Measurements from ENCODE around the gene TBL3. TPM values are rescaled to one million over a fixed set of nuclear protein-coding genes. Genes with fewer than 3 reads are reported as not detected.
A peak's percentile ranks its signal among the peaks of the same experiment; 100 is the strongest.
"Not testable (repeated sequence)": the region's sequence is repeated elsewhere in the genome, so short reads cannot be mapped to it uniquely, and the experiment has no call there.

Gene TBL3
- total and polyA plus RNA-seq, 2 donors (not counting 1 experiment from before 2014, with no cell fraction given), result 31.9 to 52.2 TPM

- no peaks in the 10 kb centered on the region for H3K27me3 Mint-ChIP-seq
- no peak overlapping the region for H3K27ac Mint-ChIP-seq
- intact Hi-C loops (cut with micrococcal nuclease), result no loop called here
- CTCF ChIA-PET, result no interaction called here
- Histone ChIP-seq H4K20me1 (ENCODE audit: control insufficient read depth, insufficient read depth, low read length, poor library complexity, severe bottlenecking) (no peaks in the 10 kb centered on the region), H3K27me3 (replicated peaks in 1 of 4; ENCODE audit: control extremely low read depth in 1 of 4, control insufficient read depth in 3 of 4, insufficient read depth in 4 of 4, low read length in 3 of 4) (no peaks in the 10 kb centered on the region), H3K9ac (ENCODE audit: low read length) (no peak overlapping the region), H3K79me2 (ENCODE audit: control insufficient read depth, insufficient read depth, low read length) (no peaks in the 10 kb centered on the region), H2AFZ (ENCODE audit: insufficient read depth, low read depth, low read length, poor library complexity, severe bottlenecking) (no peak overlapping the region), H3K4me1 (ENCODE audit: control insufficient read depth in 2 of 2, insufficient read depth in 2 of 2, low read length in 2 of 2) (peaks cover 11 to 13% of the 10 kb centered on the region in 2 donors), H3K9me3 (ENCODE audit: control extremely low read depth in 1 of 3, control insufficient read depth in 2 of 3, insufficient read depth in 1 of 3, low read length in 2 of 3) (no peaks in the 10 kb centered on the region), H3K27ac (ENCODE audit: low read length in 2 of 2) (no peak overlapping the region), H3K4me2 (replicated peaks; ENCODE audit: low read depth, low read length, poor library complexity, severe bottlenecking) (no peak overlapping the region), H3K4me3 (ENCODE audit: control extremely low read depth in 1 of 5, extremely low read depth in 1 of 5, insufficient read depth in 1 of 5, low read depth in 2 of 5, low read length in 4 of 5) (peak overlapping the region in 1 of 5 experiments; percentile 3), H3K36me3 (replicated peaks in 1 of 2; ENCODE audit: control extremely low read depth in 1 of 2, control insufficient read depth in 1 of 2, extremely low read depth in 1 of 2, insufficient read depth in 2 of 2, low read length in 1 of 2) (peaks cover 0 to 12% of the 10 kb centered on the region in 2 experiments)
- no peak for DNase-seq
- TF ChIP-seq EZH2 (IDR thresholded peaks at IDR 0.05; ENCODE audit: borderline replicate concordance, insufficient read depth, low read depth, low read length, poor library complexity, severe bottlenecking), result no peak
- TF ChIP-seq, protein P1, sequence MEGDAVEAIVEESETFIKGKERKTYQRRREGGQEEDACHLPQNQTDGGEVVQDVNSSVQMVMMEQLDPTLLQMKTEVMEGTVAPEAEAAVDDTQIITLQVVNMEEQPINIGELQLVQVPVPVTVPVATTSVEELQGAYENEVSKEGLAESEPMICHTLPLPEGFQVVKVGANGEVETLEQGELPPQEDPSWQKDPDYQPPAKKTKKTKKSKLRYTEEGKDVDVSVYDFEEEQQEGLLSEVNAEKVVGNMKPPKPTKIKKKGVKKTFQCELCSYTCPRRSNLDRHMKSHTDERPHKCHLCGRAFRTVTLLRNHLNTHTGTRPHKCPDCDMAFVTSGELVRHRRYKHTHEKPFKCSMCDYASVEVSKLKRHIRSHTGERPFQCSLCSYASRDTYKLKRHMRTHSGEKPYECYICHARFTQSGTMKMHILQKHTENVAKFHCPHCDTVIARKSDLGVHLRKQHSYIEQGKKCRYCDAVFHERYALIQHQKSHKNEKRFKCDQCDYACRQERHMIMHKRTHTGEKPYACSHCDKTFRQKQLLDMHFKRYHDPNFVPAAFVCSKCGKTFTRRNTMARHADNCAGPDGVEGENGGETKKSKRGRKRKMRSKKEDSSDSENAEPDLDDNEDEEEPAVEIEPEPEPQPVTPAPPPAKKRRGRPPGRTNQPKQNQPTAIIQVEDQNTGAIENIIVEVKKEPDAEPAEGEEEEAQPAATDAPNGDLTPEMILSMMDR (IDR thresholded peaks at IDR 0.05), result no peak
- no peak overlapping the region for H3K4me3 Mint-ChIP-seq
- 96% methylated on average over 9 of the region's 10 CpGs for WGBS (ENCODE audit: insufficient coverage)
- ATAC-seq (ENCODE audit: low read depth), result no peak
- POLR2A ChIA-PET, result no interaction called here
- H3K4me1 Mint-ChIP-seq, result peaks cover 17% of the 10 kb centered on the region
- H3K9me3 Mint-ChIP-seq (ENCODE audit: insufficient read depth), result no peaks in the 10 kb centered on the region
Observed at GRCh38 chr16:1938316-1938715, 33.5 kb upstream of the TBL3 start.

GRCh38 chr16:1938910-1939309 lies 32.9 kb upstream of the TBL3 start:
- Histone ChIP-seq H3K27ac (ENCODE audit: low read length in 2 of 2) (no peak overlapping the region), H3K9ac (ENCODE audit: low read length) (no peak overlapping the region), H3K79me2 (ENCODE audit: control insufficient read depth, insufficient read depth, low read length) (no peaks in the 10 kb centered on the region), H3K4me1 (ENCODE audit: control insufficient read depth in 2 of 2, insufficient read depth in 2 of 2, low read length in 2 of 2) (peaks cover 14 to 18% of the 10 kb centered on the region in 2 donors), H4K20me1 (ENCODE audit: control insufficient read depth, insufficient read depth, low read length, poor library complexity, severe bottlenecking) (no peaks in the 10 kb centered on the region), H3K27me3 (replicated peaks in 1 of 4; ENCODE audit: control extremely low read depth in 1 of 4, control insufficient read depth in 3 of 4, insufficient read depth in 4 of 4, low read length in 3 of 4) (no peaks in the 10 kb centered on the region), H2AFZ (ENCODE audit: insufficient read depth, low read depth, low read length, poor library complexity, severe bottlenecking) (no peak overlapping the region), H3K4me2 (replicated peaks; ENCODE audit: low read depth, low read length, poor library complexity, severe bottlenecking) (no peak overlapping the region), H3K36me3 (replicated peaks in 1 of 2; ENCODE audit: control extremely low read depth in 1 of 2, control insufficient read depth in 1 of 2, extremely low read depth in 1 of 2, insufficient read depth in 2 of 2, low read length in 1 of 2) (peaks cover 0 to 12% of the 10 kb centered on the region in 2 experiments), H3K9me3 (ENCODE audit: control extremely low read depth in 1 of 3, control insufficient read depth in 2 of 3, insufficient read depth in 1 of 3, low read length in 2 of 3) (no peaks in the 10 kb centered on the region), H3K4me3 (ENCODE audit: control extremely low read depth in 1 of 5, extremely low read depth in 1 of 5, insufficient read depth in 1 of 5, low read depth in 2 of 5, low read length in 4 of 5) (no peak overlapping the region)
- H3K27me3 Mint-ChIP-seq, result no peaks in the 10 kb centered on the region
- no peak overlapping the region for H3K4me3 Mint-ChIP-seq
- H3K27ac Mint-ChIP-seq, result no peak overlapping the region
- TF ChIP-seq, protein P1 (IDR thresholded peaks at IDR 0.05), result no peak
- no peak for TF ChIP-seq EZH2 (IDR thresholded peaks at IDR 0.05; ENCODE audit: borderline replicate concordance, insufficient read depth, low read depth, low read length, poor library complexity, severe bottlenecking)
- intact Hi-C loops (cut with micrococcal nuclease), result no loop called here
- peaks cover 21% of the 10 kb centered on the region for H3K4me1 Mint-ChIP-seq
- ChIA-PET CTCF (no interaction called here), POLR2A (no interaction called here)
- H3K9me3 Mint-ChIP-seq (ENCODE audit: insufficient read depth), result no peaks in the 10 kb centered on the region
- 96% methylated on average over 17 of the region's 17 CpGs for WGBS (ENCODE audit: insufficient coverage)
- ATAC-seq (ENCODE audit: low read depth) (no peak), DNase-seq (no peak)

- WGBS (ENCODE audit: insufficient coverage), result 99% methylated on average over 8 of the region's 8 CpGs
- not testable (repeated sequence) for H3K27ac ChIP-seq (ENCODE audit: low read length in 2 of 2); H3K4me2 ChIP-seq (replicated peaks; ENCODE audit: low read depth, low read length, poor library complexity, severe bottlenecking); H3K27me3 Mint-ChIP-seq; H3K9ac ChIP-seq (ENCODE audit: low read length); DNase-seq; H3K79me2 ChIP-seq (ENCODE audit: control insufficient read depth, insufficient read depth, low read length); H3K9me3 ChIP-seq (ENCODE audit: control extremely low read depth in 1 of 3, control insufficient read depth in 2 of 3, insufficient read depth in 1 of 3, low read length in 2 of 3); H4K20me1 ChIP-seq (ENCODE audit: control insufficient read depth, insufficient read depth, low read length, poor library complexity, severe bottlenecking); H3K4me3 Mint-ChIP-seq; H3K4me3 ChIP-seq (ENCODE audit: control extremely low read depth in 1 of 5, extremely low read depth in 1 of 5, insufficient read depth in 1 of 5, low read depth in 2 of 5, low read length in 4 of 5); ATAC-seq (ENCODE audit: low read depth); H2AFZ ChIP-seq (ENCODE audit: insufficient read depth, low read depth, low read length, poor library complexity, severe bottlenecking); H3K27me3 ChIP-seq (replicated peaks in 1 of 4; ENCODE audit: control extremely low read depth in 1 of 4, control insufficient read depth in 3 of 4, insufficient read depth in 4 of 4, low read length in 3 of 4); H3K9me3 Mint-ChIP-seq (ENCODE audit: insufficient read depth); H3K27ac Mint-ChIP-seq
- CTCF ChIA-PET, result interaction anchor here (1.1 kb wide), 1 partner anchor 8 kb away, joined by 3 read pairs; no protein-coding TSS in a partner anchor
- Histone ChIP-seq H3K4me1 (ENCODE audit: control insufficient read depth in 2 of 2, insufficient read depth in 2 of 2, low read length in 2 of 2) (peaks cover 14 to 19% of the 10 kb centered on the region in 2 donors), H3K36me3 (replicated peaks in 1 of 2; ENCODE audit: control extremely low read depth in 1 of 2, control insufficient read depth in 1 of 2, extremely low read depth in 1 of 2, insufficient read depth in 2 of 2, low read length in 1 of 2) (peaks cover 0 to 12% of the 10 kb centered on the region in 2 experiments)
- POLR2A ChIA-PET, result interaction anchor here (0.7 to 1.2 kb wide), 2 partner anchors 25 to 35 kb away, joined by 3 to 5 read pairs; partner anchors contain the start of gene RPS2
- peaks cover 21% of the 10 kb centered on the region for H3K4me1 Mint-ChIP-seq
- intact Hi-C loops (cut with micrococcal nuclease), result loop anchor here (10.0 kb wide), 1 partner anchor 55 kb away; no protein-coding TSS in a partner anchor
Observed at GRCh38 chr16:1939833-1940232, 32.0 kb upstream of the TBL3 start.
